OCI-LY3 (cell line): ENCODE measurements around the gene SMPD2.

ENCODE experiments used
- H2AFZ ChIP-seq: fragments of 200-600, 300-600 bp; shearing (Covaris generic); 2 replicates; pipeline ENCODE4 v1.6.0; 2014; ENCODE audit warnings: antibody characterized with exemption, low read depth, low read length
- H3K27ac ChIP-seq: fragments of 200-600, 300-600 bp; sonication (generic); 2 replicates; pipeline ENCODE4 v1.5.1; 2014; ENCODE audit warnings: mild to moderate bottlenecking, low read length, moderate library complexity, mixed read lengths
- H3K27me3 ChIP-seq: fragments of 200-600, 300-600 bp; sonication (generic); 2 replicates; pipeline ENCODE4 v1.6.1; 2014; ENCODE audit warnings: low read depth, low read length, mixed read lengths
- H3K36me3 ChIP-seq: fragments of 200-600, 300-600 bp; sonication (generic); replicated peaks from 2 replicates; pipeline ENCODE3; 2014; ENCODE audit warnings: low read depth, low read length, mixed read lengths
- H3K4me1 ChIP-seq: fragments of 300-600, 200-600 bp; sonication (generic); 2 replicates; pipeline ENCODE4 v1.6.1; 2014; ENCODE audit warnings: low read length, mixed read lengths
- H3K4me2 ChIP-seq: fragments of 200-600, 300-600 bp; sonication (generic); 2 replicates; pipeline ENCODE4 v1.6.1; 2014; ENCODE audit warnings: low read length, mixed read lengths
- H3K4me3 ChIP-seq: fragments of 300-600, 200-600 bp; sonication (generic); 2 replicates; pipeline ENCODE4 v1.5.1; 2014; ENCODE audit warnings: antibody characterized with exemption, mild to moderate bottlenecking, low read length, moderate library complexity
- H3K79me2 ChIP-seq: fragments of 300-600, 200-600 bp; shearing (Covaris generic); 2 replicates; pipeline ENCODE4 v1.6.1; 2014; ENCODE audit warnings: mild to moderate bottlenecking, low read length, mixed read lengths
- H3K9ac ChIP-seq: fragments of 300-600, 200-600 bp; shearing (Covaris generic); 2 replicates; pipeline ENCODE4 v1.6.0; 2014; ENCODE audit warnings: mild to moderate bottlenecking, low read length, moderate library complexity
- H3K9me3 ChIP-seq: fragments of 200-600, 300-600 bp; shearing (Covaris generic); 2 replicates; pipeline ENCODE4 v1.6.1; 2014; ENCODE audit warnings: low read length, mixed read lengths; ENCODE audit not compliant: insufficient read depth
- H4K20me1 ChIP-seq: fragments of 200-600, 300-600 bp; sonication (generic); 2 replicates; pipeline ENCODE4 v1.6.1; 2016; ENCODE audit warnings: low read length, mixed read lengths; ENCODE audit not compliant: insufficient read depth
- EZH2phosphoT487 ChIP-seq: fragments of 200-600 bp; shearing (Covaris generic); IDR thresholded peaks from 2 replicates; pipeline ENCODE4 v1.6.1; 2018; ENCODE audit warnings: antibody characterized with exemption, mixed run types, low read depth
- TF ChIP-seq, protein P1 (sequence below): fragments of 200-600, 300-600 bp; sonication (generic); IDR thresholded peaks from 2 replicates; pipeline ENCODE4 v1.5.1; 2014; ENCODE audit warnings: antibody characterized with exemption, low read length, low read depth

SMPD2 gene

DNA sequence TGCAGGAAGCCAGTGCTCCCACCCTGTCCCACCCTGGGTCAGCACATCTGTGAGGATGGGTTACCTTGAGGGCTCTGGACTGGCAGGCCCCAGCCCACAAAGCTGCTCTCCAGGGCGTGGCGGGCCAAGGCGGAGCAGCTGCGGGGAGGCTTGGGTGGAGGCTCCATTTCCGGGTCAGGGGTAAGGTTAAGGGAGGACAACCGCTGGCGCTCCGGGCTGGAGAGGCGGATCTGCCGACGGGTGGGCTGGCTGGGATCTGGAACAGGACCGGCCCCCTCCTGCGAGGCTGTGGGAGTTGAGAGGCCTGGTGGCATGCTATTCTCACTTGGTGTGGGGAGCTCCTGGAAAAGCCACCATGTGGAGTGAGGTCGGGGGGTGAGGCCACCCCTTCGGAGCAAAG, 5.5 kb downstream of the SMPD2 start:
- Histone ChIP-seq H3K27me3 (no peaks in the 10 kb centered on the region), H3K4me3 (no peak overlapping the region), H2AFZ (no peak overlapping the region), H4K20me1 (no peaks in the 10 kb centered on the region), H3K9me3 (no peaks in the 10 kb centered on the region), H3K79me2 (peaks cover 7% of the 10 kb centered on the region; the same call in 1 of the 2 replicates), H3K4me2 (no peak overlapping the region), H3K27ac (no peak overlapping the region), H3K9ac (no peak overlapping the region), H3K36me3 (peaks cover 10% of the 10 kb centered on the region), H3K4me1 (peaks cover 4% of the 10 kb centered on the region)
- no peak for TF ChIP-seq EZH2phosphoT487
- TF ChIP-seq, protein P1, sequence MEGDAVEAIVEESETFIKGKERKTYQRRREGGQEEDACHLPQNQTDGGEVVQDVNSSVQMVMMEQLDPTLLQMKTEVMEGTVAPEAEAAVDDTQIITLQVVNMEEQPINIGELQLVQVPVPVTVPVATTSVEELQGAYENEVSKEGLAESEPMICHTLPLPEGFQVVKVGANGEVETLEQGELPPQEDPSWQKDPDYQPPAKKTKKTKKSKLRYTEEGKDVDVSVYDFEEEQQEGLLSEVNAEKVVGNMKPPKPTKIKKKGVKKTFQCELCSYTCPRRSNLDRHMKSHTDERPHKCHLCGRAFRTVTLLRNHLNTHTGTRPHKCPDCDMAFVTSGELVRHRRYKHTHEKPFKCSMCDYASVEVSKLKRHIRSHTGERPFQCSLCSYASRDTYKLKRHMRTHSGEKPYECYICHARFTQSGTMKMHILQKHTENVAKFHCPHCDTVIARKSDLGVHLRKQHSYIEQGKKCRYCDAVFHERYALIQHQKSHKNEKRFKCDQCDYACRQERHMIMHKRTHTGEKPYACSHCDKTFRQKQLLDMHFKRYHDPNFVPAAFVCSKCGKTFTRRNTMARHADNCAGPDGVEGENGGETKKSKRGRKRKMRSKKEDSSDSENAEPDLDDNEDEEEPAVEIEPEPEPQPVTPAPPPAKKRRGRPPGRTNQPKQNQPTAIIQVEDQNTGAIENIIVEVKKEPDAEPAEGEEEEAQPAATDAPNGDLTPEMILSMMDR: no peak

DNA sequence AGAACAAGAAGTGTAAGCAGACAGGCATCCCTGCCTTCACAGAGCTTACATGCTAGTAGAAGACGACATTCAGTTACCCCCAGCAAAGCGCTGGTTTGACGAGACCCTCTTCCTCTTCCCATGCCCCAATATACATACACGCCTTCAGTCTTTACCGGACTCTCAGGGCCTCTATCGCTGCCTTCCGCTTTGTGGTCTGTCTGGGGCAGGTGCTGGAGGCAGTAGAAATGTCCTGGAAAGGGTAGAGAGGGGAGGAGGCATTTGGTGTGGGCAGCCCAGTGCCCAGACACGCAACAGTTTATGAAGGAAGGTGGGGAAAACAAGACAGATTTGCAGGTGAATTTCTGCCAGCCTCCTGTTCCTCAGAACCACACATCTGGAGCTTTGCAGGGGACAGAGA, 6.0 kb downstream of the SMPD2 start:
- no peak overlapping the region for H3K27ac ChIP-seq
- no peak for TF ChIP-seq EZH2phosphoT487
- no peaks in the 10 kb centered on the region for H4K20me1 ChIP-seq

DNA sequence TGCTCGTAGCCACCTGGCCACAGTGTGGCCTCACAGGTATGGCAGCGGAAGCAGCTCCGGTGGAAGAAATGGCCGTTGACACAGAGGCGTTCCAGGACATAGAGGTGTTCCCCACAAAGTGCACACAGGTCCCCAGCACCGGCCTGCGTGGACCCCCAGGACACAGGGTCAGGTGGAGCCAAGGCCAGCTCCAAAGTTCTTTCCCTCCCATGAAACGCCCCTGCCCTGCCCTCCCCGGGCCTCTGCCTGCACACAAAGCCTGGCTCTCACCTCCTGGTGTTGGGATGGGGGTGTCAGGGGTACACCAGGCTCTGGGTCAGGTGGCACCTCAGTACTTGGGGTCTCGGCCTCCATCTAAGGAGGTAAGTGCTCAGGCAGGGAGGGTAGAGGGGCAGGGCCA, 6.6 kb downstream of the SMPD2 start:
- Histone ChIP-seq H4K20me1 (no peaks in the 10 kb centered on the region), H3K4me1 (no peaks in the 10 kb centered on the region), H3K27me3 (no peaks in the 10 kb centered on the region), H3K36me3 (peaks cover 7% of the 10 kb centered on the region), H3K9ac (no peak overlapping the region), H3K79me2 (no peaks in the 10 kb centered on the region), H2AFZ (no peak overlapping the region), H3K4me2 (no peak overlapping the region), H3K4me3 (no peak overlapping the region), H3K9me3 (no peaks in the 10 kb centered on the region), H3K27ac (no peak overlapping the region)
- no peak for TF ChIP-seq EZH2phosphoT487
- TF ChIP-seq, protein P1: no peak

More for the DNA sequence above, 6.0 kb downstream of the SMPD2 start:
- Histone ChIP-seq H3K27me3 (no peaks in the 10 kb centered on the region), H3K4me2 (no peak overlapping the region), H3K9me3 (no peaks in the 10 kb centered on the region), H2AFZ (no peak overlapping the region), H3K36me3 (peaks cover 10% of the 10 kb centered on the region), H3K79me2 (peaks cover 2% of the 10 kb centered on the region; the same call in 1 of the 2 replicates), H3K9ac (no peak overlapping the region), H3K4me1 (peaks cover 3% of the 10 kb centered on the region), H3K4me3 (no peak overlapping the region)

DNA sequence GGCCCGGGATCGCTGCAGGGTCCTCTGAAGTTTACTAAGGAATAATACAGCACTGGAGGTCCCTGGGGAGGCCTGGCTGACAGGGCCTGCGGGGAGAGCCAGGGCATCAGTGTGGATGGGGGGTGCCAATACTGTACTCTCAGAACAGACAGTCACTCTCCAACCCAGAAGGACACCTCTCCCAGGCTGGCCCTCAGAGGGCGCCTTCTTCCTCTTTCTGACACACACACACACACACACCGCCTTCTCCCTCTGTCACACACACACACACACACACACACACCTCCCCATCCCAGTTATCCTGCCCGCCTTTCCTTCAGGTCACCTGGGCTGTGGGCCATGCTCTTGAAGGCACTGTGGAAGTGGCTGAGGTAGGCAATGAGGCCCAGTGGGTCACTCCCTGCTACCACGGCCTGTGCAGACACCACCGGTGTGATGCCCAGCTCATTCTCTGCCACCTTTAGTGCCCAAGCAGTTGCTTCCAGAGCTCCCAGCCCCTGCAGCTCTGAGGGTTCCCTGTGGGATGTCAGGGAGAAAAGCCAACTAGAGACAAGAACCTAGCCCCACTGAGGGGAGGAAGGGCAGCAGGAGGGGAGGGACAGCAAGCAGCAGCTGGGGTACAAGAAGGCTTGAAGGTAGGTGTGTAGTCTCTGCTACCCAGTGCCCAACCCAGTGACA, 7.5 kb downstream of the SMPD2 start:
- H3K27ac ChIP-seq: no peak overlapping the region
- H2AFZ ChIP-seq: no peak overlapping the region
- no peaks in the 10 kb centered on the region for H3K79me2 ChIP-seq
- H3K9me3 ChIP-seq: no peaks in the 10 kb centered on the region
- H3K27me3 ChIP-seq: no peaks in the 10 kb centered on the region
- no peaks in the 10 kb centered on the region for H3K4me1 ChIP-seq
- H3K9ac ChIP-seq: no peak overlapping the region
- no peak overlapping the region for H3K4me2 ChIP-seq
- no peak for TF ChIP-seq EZH2phosphoT487
- TF ChIP-seq, protein P1: no peak; the same call in 1 of the 2 replicates
- no peaks in the 10 kb centered on the region for H4K20me1 ChIP-seq
- H3K36me3 ChIP-seq: peaks cover 3% of the 10 kb centered on the region
- no peak overlapping the region for H3K4me3 ChIP-seq
